HepG2 (cell line): ENCODE results near the gene TSPAN15. TPM values are rescaled to one million over a fixed set of nuclear protein-coding genes. Genes with fewer than 3 reads are reported as not detected.

Experiments used
- ATAC-seq: fragments of 200-7000 bp; cut with Tn5 transposase; 3 replicates; pipeline ENCODE4 v1.9.1; 2020; ENCODE audit warnings: mild to moderate bottlenecking, moderate library complexity
- BruUV-seq: library from RNA; stranded (reverse); fragments of 400-500 nt; replicated peaks from 2 replicates; lab custom pipeline; 2021; lab: Mats Ljungman, UMichigan
- CTCF ChIA-PET: fragments of 300-600 bp; formaldehyde crosslinking; extraction: SDS; loops from one replicate; lab custom pipeline; 2021; ENCODE audit warnings: low total read pairs, inconsistent platforms, low intra/inter-chr PET ratio; lab: Yijun Ruan, JAX
- POLR2A ChIA-PET: fragments of 350-600 bp; sonication (Branson Sonifier 250); formaldehyde crosslinking; loops from one replicate; lab custom pipeline; 2020; ENCODE audit warnings: antibody characterized with exemption, inconsistent platforms; lab: Yijun Ruan, JAX
- DNase-seq: peaks from one replicate; pipeline ENCODE4 v3.0.0-alpha.2; 2015; ENCODE audit warnings: low spot score
- FAIRE-seq: peaks from 3 replicates; lab custom pipeline; 2011; peaks lifted over from hg19 to GRCh38; lab: Jason Lieb, UNC
- H2AFZ ChIP-seq: one replicate; pipeline ENCODE4 v1.6.1; 2011; ENCODE audit warnings: low read length, inconsistent platforms
- H3K27ac ChIP-seq: fragments of 300-600 bp; 3 replicates; pipeline ENCODE4 v1.8.0; 2011; ENCODE audit warnings: mixed run types, mild to moderate bottlenecking, mixed read lengths, low read length, inconsistent platforms; ENCODE audit not compliant: insufficient read depth; ENCODE audit errors: extremely low read length
- H3K27me3 ChIP-seq, 2 experiments: fragments of 200-600 bp in 1 of 2; 2 replicates in 1 of 2; 3 replicates in 1 of 2; pipeline versions ENCODE4 v1.6.0 to v1.8.0; 2011; ENCODE audit warnings: low read length in 2 of 2, mild to moderate bottlenecking in 2 of 2, moderate library complexity in 2 of 2, inconsistent platforms in 1 of 2; ENCODE audit not compliant: insufficient read depth in 2 of 2, control insufficient read depth in 1 of 2
- H3K36me3 ChIP-seq, 2 experiments: fragments of 200-600 bp in 1 of 2; replicated peaks in 1 of 2; 2 replicates in 1 of 2; 3 replicates in 1 of 2; pipeline versions ENCODE4 v1.5.1 to v1.8.0; 2011; ENCODE audit warnings: low read length in 2 of 2, inconsistent platforms in 1 of 2; ENCODE audit not compliant: insufficient read depth in 2 of 2, control insufficient read depth in 1 of 2
- H3K4me1 ChIP-seq: 2 replicates; pipeline ENCODE4 v1.5.1; 2012; ENCODE audit warnings: low read length, inconsistent platforms; ENCODE audit not compliant: insufficient read depth
- H3K4me2 ChIP-seq: 2 replicates; pipeline ENCODE4 v1.6.0; 2011; ENCODE audit warnings: low read depth, low read length, inconsistent platforms
- H3K4me3 ChIP-seq, 3 experiments: fragments of 200-600 bp in 1 of 3; sonication (generic), shearing (Covaris generic) in 1 of 3; replicated peaks in 1 of 3; 2 replicates each; pipeline ENCODE4 v1.5.1; 2011 to 2016; ENCODE audit warnings: low read length in 3 of 3, inconsistent platforms in 2 of 3, low read depth in 2 of 3, mild to moderate bottlenecking in 2 of 3, control low read depth in 1 of 3, mixed read lengths in 1 of 3; ENCODE audit not compliant: insufficient read depth in 1 of 3
- H3K79me2 ChIP-seq: one replicate; pipeline ENCODE4 v1.6.1; 2011; ENCODE audit warnings: low read length, inconsistent platforms; ENCODE audit not compliant: insufficient read depth
- H3K9ac ChIP-seq: 2 replicates; pipeline ENCODE4 v1.6.0; 2011; ENCODE audit warnings: mild to moderate bottlenecking, low read depth, low read length, inconsistent platforms; ENCODE audit not compliant: insufficient read depth
- H3K9me3 ChIP-seq: 2 replicates; pipeline ENCODE4 v1.5.1; 2012; ENCODE audit warnings: mild to moderate bottlenecking, low read length
- H4K20me1 ChIP-seq: 2 replicates; pipeline ENCODE4 v1.6.0; 2011; ENCODE audit warnings: inconsistent platforms, mild to moderate bottlenecking, low read length, moderate library complexity; ENCODE audit not compliant: insufficient read depth
- ATF7 ChIP-seq, 2 experiments: fragments of 450-650 bp in 1 of 2; sonication (generic) in 1 of 2; formaldehyde crosslinking in 1 of 2; IDR thresholded peaks; 2 replicates each; pipeline versions ENCODE4 v1.4.0 to v1.6.1; 2016 to 2020; ENCODE audit warnings: antibody characterized with exemption in 1 of 2, mild to moderate bottlenecking in 1 of 2, missing genetic modification reagents in 1 of 2
- EP300 ChIP-seq, 3 experiments: sonication (generic) in 1 of 3; formaldehyde crosslinking in 1 of 3; IDR thresholded peaks; 2 replicates each; pipeline versions ENCODE4 v1.5.1 to v1.6.1; 2011 to 2020; ENCODE audit warnings: low read depth in 2 of 3, low read length in 2 of 3, borderline replicate concordance in 1 of 3, improper control_type of control experiment in 1 of 3, mild to moderate bottlenecking in 1 of 3, missing genetic modification reagents in 1 of 3, moderate library complexity in 1 of 3
- KDM6A ChIP-seq: IDR thresholded peaks from 2 replicates; pipeline ENCODE4 v1.6.1; 2016; ENCODE audit warnings: low read depth
- KMT2A ChIP-seq: sonication (generic); formaldehyde crosslinking; IDR thresholded peaks from 2 replicates; pipeline ENCODE4 v1.4.0; 2020; ENCODE audit warnings: missing genetic modification reagents
- MIXL1 ChIP-seq: IDR thresholded peaks from 2 replicates; pipeline ENCODE4 v1.6.1; 2016
- NFE2L2 ChIP-seq: fragments of 150-350 bp; IDR thresholded peaks from 2 replicates; pipeline ENCODE4 v1.6.1; 2014; ENCODE audit warnings: low read length
- SAP130 ChIP-seq: IDR thresholded peaks from 2 replicates; pipeline ENCODE4 v1.6.1; 2016; ENCODE audit warnings: low read depth
- ZNF350 ChIP-seq: sonication (generic); formaldehyde crosslinking; IDR thresholded peaks from 2 replicates; pipeline ENCODE4 v1.4.0; 2020; ENCODE audit warnings: mild to moderate bottlenecking, low read depth, missing genetic modification reagents, borderline replicate concordance
- ZNF562 ChIP-seq: sonication (generic); formaldehyde crosslinking; IDR thresholded peaks from 2 replicates; pipeline ENCODE4 v1.8.0; 2022; ENCODE audit warnings: missing genetic modification reagents, borderline replicate concordance
- ZNF605 ChIP-seq: sonication (generic); formaldehyde crosslinking; IDR thresholded peaks from 2 replicates; pipeline ENCODE4 v1.8.0; 2022; ENCODE audit warnings: mild to moderate bottlenecking, missing genetic modification reagents
- ZNF768 ChIP-seq: sonication (generic); formaldehyde crosslinking; IDR thresholded peaks from 2 replicates; pipeline ENCODE4 v1.4.0; 2020; ENCODE audit warnings: missing genetic modification reagents
- ZSCAN29 ChIP-seq: sonication (generic); formaldehyde crosslinking; conservative IDR thresholded peaks from 2 replicates; pipeline ENCODE4 v1.4.0; 2020; ENCODE audit warnings: mild to moderate bottlenecking, missing genetic modification reagents
- WGBS: methylation state at CpG from one replicate; pipeline ENCODE4 v1.1.6; 2017; ENCODE audit warnings: low lambda C conversion rate; 5-methylcytosine and 5-hydroxymethylcytosine counted together
- in situ Hi-C: cut with HindIII; loops from 2 replicates; pipeline ENCODE4 v1.10.0; 2017; ENCODE audit warnings: low pct_unique_long_range_greater_than_20kb; ENCODE audit not compliant: extremely low pct_ligation_motif_present
- intact Hi-C: fragments of 100-400 bp; cut with micrococcal nuclease; formaldehyde crosslinking; loops from one replicate; pipeline ENCODE4 v1.10.0; 2022; ENCODE audit not compliant: unreplicated experiment
- polyA plus RNA-seq, 8 experiments: library from polyadenylated mRNA; depleted of rRNA in 3 of 8; stranded (reverse) in 7 of 8; unstranded in 1 of 8; fragments of >200 nt; fragmentation: Illumina TruSeq in 4 of 8; extraction: Trizol in 4 of 8; gene quantifications; 2 replicates each; pipeline versions ENCODE4 v1.2.1 to v1.2.3, GENCODE V29; 2011 to 2016; ENCODE audit warnings: low read depth in 4 of 8, missing spikeins in 1 of 8, mixed read lengths in 1 of 8; ENCODE audit not compliant: insufficient read depth in 1 of 8
- total RNA-seq, 5 experiments: library from RNA; depleted of rRNA; stranded (reverse); fragments of >200 nt; fragmentation: Illumina TruSeq; extraction: Trizol; gene quantifications; 2 replicates each; pipeline ENCODE4 v1.2.3, GENCODE V29; 2016; ENCODE audit warnings: low read depth in 1 of 5
- TF ChIP-seq, protein P1 (sequence below): sonication (generic); formaldehyde crosslinking; IDR thresholded peaks from 2 replicates; pipeline ENCODE4 v1.5.0; 2020; ENCODE audit warnings: mild to moderate bottlenecking, missing genetic modification reagents
- TF ChIP-seq, protein P2 (sequence below): conservative IDR thresholded peaks from 2 replicates; pipeline ENCODE4 v1.6.1; 2018; ENCODE audit warnings: missing genetic modification reagents
- TF ChIP-seq, protein P3 (sequence below): sonication (generic); formaldehyde crosslinking; conservative IDR thresholded peaks from 2 replicates; pipeline ENCODE4 v1.4.0; 2020; ENCODE audit warnings: mild to moderate bottlenecking, missing genetic modification reagents, moderate library complexity
- TF ChIP-seq, protein P4 (sequence below): sonication (generic); formaldehyde crosslinking; IDR thresholded peaks from 2 replicates; pipeline ENCODE4 v1.4.0; 2020; ENCODE audit warnings: missing genetic modification reagents

The TSPAN15 gene
- total and polyA plus RNA-seq, 2 of the 13 experiments (the other 11 are each of a cell fraction or from before 2014, with no cell fraction given), result 0.27 to 3.2 TPM

DNA sequence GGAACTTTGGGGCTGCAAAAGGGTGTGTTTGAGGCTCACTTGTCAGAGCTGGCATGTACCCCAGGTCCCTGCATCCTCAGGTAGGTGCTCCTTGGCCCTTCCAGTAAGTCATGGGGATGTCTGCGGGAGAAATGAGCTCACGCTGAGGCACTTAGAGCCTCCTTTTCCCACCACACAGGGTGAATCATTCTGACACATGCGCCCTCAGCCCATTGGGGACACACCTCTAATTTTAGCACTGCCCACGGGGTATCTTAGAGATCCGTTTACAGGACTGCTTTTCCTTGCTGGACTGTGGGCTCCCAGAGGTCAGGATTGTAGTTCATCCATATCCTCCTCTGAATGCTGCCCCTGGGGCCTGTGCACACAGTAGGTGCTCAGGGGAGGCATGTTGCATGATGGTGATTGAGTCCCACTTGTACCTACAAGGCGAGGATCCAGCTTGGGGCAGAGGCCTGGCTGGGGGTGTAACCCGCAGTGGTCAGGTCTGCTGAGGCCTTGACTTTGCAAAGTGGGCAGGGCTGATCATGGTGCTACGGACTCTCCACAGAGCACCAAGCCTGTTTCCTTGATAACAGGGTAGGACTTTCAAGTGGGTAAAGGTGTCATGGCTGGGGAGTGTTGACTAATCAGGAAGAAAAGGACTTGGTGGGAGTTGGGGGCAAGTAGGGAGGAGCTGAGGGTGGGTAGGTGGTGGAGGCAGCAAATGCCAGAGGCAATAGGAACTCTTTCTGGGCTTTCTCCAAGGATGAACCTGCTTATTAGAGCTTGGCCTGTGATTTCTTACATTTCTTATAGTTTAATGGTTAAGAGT lies 5.8 kb downstream of the TSPAN15 start:
- no TSS peak for BruUV-seq
- H3K4me3 ChIP-seq, result no peak overlapping the region
- intact Hi-C loops, result no loop called here
- peaks cover 16% of the 10 kb centered on the region; the same call in 1 of the 2 replicates for H3K4me1 ChIP-seq
- no peaks in the 10 kb centered on the region; a peak in 1 of 5 replicates for H3K36me3 ChIP-seq
- in situ Hi-C loops, result no loop called here
- no peak overlapping the region for H3K27ac ChIP-seq
- DNase-seq (no peak), FAIRE-seq (no peak), ATAC-seq (no peak)
- peaks cover 0 to 1% of the 10 kb centered on the region in 2 experiments; a peak in 3 of 5 replicates for H3K27me3 ChIP-seq
- no peaks in the 10 kb centered on the region for H3K9me3 ChIP-seq
- H3K9ac ChIP-seq, result no peak overlapping the region
- no peak overlapping the region for H2AFZ ChIP-seq
- ChIA-PET POLR2A (no interaction called here), CTCF (no interaction called here)
- H3K79me2 ChIP-seq, result no peaks in the 10 kb centered on the region
- no peak overlapping the region for H3K4me2 ChIP-seq
- WGBS, result 51% methylated on average over 3 of the region's 8 CpGs
- no peaks in the 10 kb centered on the region for H4K20me1 ChIP-seq
- TF ChIP-seq, protein P1, sequence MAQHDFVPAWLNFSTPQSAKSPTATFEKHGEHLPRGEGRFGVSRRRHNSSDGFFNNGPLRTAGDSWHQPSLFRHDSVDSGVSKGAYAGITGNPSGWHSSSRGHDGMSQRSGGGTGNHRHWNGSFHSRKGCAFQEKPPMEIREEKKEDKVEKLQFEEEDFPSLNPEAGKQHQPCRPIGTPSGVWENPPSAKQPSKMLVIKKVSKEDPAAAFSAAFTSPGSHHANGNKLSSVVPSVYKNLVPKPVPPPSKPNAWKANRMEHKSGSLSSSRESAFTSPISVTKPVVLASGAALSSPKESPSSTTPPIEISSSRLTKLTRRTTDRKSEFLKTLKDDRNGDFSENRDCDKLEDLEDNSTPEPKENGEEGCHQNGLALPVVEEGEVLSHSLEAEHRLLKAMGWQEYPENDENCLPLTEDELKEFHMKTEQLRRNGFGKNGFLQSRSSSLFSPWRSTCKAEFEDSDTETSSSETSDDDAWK (CRISPR knock-in tag), result no peak
- TF ChIP-seq SAP130 (CRISPR knock-in tag) (no peak), KMT2A (CRISPR knock-in tag) (no peak), ZSCAN29 (CRISPR knock-in tag) (no peak), ZNF605 (CRISPR knock-in tag) (no peak), MIXL1 (CRISPR knock-in tag) (no peak), ZNF350 (CRISPR knock-in tag) (no peak), ATF7 (IDR thresholded peaks at IDR 0.05) (no peak), ATF7 (CRISPR knock-in tag; IDR thresholded peaks at IDR 0.05) (no peak), ZNF562 (CRISPR knock-in tag) (no peak), EP300 (IDR thresholded peaks at IDR 0.05; ENCODE audit: low read depth in 2 of 2, low read length in 2 of 2) (no peak), EP300 (CRISPR knock-in tag; IDR thresholded peaks at IDR 0.05; ENCODE audit: borderline replicate concordance) (no peak), NFE2L2 (no peak), ZNF768 (CRISPR knock-in tag) (no peak), KDM6A (CRISPR knock-in tag) (no peak)
- TF ChIP-seq, protein P2, sequence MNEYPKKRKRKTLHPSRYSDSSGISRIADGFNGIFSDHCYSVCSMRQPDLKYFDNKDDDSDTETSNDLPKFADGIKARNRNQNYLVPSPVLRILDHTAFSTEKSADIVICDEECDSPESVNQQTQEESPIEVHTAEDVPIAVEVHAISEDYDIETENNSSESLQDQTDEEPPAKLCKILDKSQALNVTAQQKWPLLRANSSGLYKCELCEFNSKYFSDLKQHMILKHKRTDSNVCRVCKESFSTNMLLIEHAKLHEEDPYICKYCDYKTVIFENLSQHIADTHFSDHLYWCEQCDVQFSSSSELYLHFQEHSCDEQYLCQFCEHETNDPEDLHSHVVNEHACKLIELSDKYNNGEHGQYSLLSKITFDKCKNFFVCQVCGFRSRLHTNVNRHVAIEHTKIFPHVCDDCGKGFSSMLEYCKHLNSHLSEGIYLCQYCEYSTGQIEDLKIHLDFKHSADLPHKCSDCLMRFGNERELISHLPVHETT (CRISPR knock-in tag), result no peak
- TF ChIP-seq, protein P3, sequence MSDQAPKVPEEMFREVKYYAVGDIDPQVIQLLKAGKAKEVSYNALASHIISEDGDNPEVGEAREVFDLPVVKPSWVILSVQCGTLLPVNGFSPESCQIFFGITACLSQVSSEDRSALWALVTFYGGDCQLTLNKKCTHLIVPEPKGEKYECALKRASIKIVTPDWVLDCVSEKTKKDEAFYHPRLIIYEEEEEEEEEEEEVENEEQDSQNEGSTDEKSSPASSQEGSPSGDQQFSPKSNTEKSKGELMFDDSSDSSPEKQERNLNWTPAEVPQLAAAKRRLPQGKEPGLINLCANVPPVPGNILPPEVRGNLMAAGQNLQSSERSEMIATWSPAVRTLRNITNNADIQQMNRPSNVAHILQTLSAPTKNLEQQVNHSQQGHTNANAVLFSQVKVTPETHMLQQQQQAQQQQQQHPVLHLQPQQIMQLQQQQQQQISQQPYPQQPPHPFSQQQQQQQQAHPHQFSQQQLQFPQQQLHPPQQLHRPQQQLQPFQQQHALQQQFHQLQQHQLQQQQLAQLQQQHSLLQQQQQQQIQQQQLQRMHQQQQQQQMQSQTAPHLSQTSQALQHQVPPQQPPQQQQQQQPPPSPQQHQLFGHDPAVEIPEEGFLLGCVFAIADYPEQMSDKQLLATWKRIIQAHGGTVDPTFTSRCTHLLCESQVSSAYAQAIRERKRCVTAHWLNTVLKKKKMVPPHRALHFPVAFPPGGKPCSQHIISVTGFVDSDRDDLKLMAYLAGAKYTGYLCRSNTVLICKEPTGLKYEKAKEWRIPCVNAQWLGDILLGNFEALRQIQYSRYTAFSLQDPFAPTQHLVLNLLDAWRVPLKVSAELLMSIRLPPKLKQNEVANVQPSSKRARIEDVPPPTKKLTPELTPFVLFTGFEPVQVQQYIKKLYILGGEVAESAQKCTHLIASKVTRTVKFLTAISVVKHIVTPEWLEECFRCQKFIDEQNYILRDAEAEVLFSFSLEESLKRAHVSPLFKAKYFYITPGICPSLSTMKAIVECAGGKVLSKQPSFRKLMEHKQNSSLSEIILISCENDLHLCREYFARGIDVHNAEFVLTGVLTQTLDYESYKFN (CRISPR knock-in tag), result no peak
- TF ChIP-seq, protein P4, sequence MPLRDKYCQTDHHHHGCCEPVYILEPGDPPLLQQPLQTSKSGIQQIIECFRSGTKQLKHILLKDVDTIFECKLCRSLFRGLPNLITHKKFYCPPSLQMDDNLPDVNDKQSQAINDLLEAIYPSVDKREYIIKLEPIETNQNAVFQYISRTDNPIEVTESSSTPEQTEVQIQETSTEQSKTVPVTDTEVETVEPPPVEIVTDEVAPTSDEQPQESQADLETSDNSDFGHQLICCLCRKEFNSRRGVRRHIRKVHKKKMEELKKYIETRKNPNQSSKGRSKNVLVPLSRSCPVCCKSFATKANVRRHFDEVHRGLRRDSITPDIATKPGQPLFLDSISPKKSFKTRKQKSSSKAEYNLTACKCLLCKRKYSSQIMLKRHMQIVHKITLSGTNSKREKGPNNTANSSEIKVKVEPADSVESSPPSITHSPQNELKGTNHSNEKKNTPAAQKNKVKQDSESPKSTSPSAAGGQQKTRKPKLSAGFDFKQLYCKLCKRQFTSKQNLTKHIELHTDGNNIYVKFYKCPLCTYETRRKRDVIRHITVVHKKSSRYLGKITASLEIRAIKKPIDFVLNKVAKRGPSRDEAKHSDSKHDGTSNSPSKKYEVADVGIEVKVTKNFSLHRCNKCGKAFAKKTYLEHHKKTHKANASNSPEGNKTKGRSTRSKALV, result no peak
